ENCODE measurements around the gene SIN3B. TPM values are rescaled to one million over a fixed set of nuclear protein-coding genes. Genes with fewer than 3 reads are reported as not detected.
A peak's percentile ranks its signal among the peaks of the same experiment; 100 is the strongest.

SIN3B gene
- total RNA-seq, 5 donors from 2014 or later (not counting 1 experiment from before 2014, with no cell fraction given): 76.4 to 94.5 (median 84.1) TPM

GRCh38 chr19:16831531-16831930, 2.3 kb downstream of the SIN3B start:
- Mint-ChIP-seq H3K4me1 (peaks cover 12 to 32% (median 24%) of the 10 kb centered on the region in 3 donors), H3K4me3 (peak overlapping the region; percentile 15 to 28 (median 21)), H3K27ac (no peak overlapping the region), H3K36me3 (peaks cover 23% of the 10 kb centered on the region), H3K9me3 (no peaks in the 10 kb centered on the region), H3K27me3 (peaks cover 3 to 6% of the 10 kb centered on the region in 2 donors)
- ATAC-seq (replicated peaks in 1 of 4) (no peak), DNase-seq (no peak)
- Histone ChIP-seq H3K4me3 (ENCODE audit: control insufficient read depth in 1 of 2, extremely low read depth in 1 of 2, low read length in 1 of 2) (no peak overlapping the region), H3K4me1 (ENCODE audit: control insufficient read depth in 1 of 2, extremely low read depth in 1 of 2, insufficient read depth in 2 of 2, low read length in 2 of 2) (peaks cover 2 to 20% of the 10 kb centered on the region in 2 experiments), H3K9me3 (no peaks in the 10 kb centered on the region), H3K27me3 (replicated peaks in 1 of 2; ENCODE audit: control insufficient read depth in 2 of 2, extremely low read depth in 1 of 2, insufficient read depth in 2 of 2, low read length in 1 of 2) (peaks cover 0 to 4% of the 10 kb centered on the region in 2 experiments), H3K27ac (ENCODE audit: low read length) (no peak overlapping the region), H3K36me3 (ENCODE audit: control insufficient read depth in 2 of 2, extremely low read depth in 1 of 2, insufficient read depth in 1 of 2, low read length in 1 of 2) (peaks cover 4 to 33% of the 10 kb centered on the region in 2 donors)
- ChIA-PET CTCF (interaction anchor here in 1 of 2 donors (0.7 kb wide), 1 partner anchor 194 kb away, joined by 4 read pairs; no protein-coding TSS in a partner anchor), POLR2A (interaction anchor here in 1 of 2 donors (0.6 kb wide), 1 partner anchor 265 kb away, joined by 3 read pairs; no protein-coding TSS in a partner anchor)
- 97% methylated on average over 7 of the region's 9 CpGs for WGBS (ENCODE audit: insufficient coverage)

GRCh38 chr19:16834747-16835146, 5.5 kb downstream of the SIN3B start:
- no peak overlapping the region for H3K4me3 Mint-ChIP-seq
- no peaks in the 10 kb centered on the region for H3K9me3 Mint-ChIP-seq
- H3K9me3 ChIP-seq: no peaks in the 10 kb centered on the region
- ChIA-PET POLR2A (no interaction called here), CTCF (no interaction called here)
- H3K27me3 ChIP-seq (replicated peaks in 1 of 2; ENCODE audit: control insufficient read depth in 2 of 2, extremely low read depth in 1 of 2, insufficient read depth in 2 of 2, low read length in 1 of 2): no peaks in the 10 kb centered on the region
- peaks cover 4 to 48% of the 10 kb centered on the region in 2 donors for H3K36me3 ChIP-seq (ENCODE audit: control insufficient read depth in 2 of 2, extremely low read depth in 1 of 2, insufficient read depth in 1 of 2, low read length in 1 of 2)
- no peak overlapping the region for H3K4me3 ChIP-seq (ENCODE audit: control insufficient read depth in 1 of 2, extremely low read depth in 1 of 2, low read length in 1 of 2)
- ATAC-seq (replicated peaks in 1 of 4): no peak
- peaks cover 10 to 26% (median 20%) of the 10 kb centered on the region in 3 donors for H3K4me1 Mint-ChIP-seq
- H3K27ac Mint-ChIP-seq: no peak overlapping the region
- H3K4me1 ChIP-seq (ENCODE audit: control insufficient read depth in 1 of 2, extremely low read depth in 1 of 2, insufficient read depth in 2 of 2, low read length in 2 of 2): peaks cover 2 to 11% of the 10 kb centered on the region in 2 experiments
- H3K27me3 Mint-ChIP-seq: no peaks in the 10 kb centered on the region
- DNase-seq: no peak
- no peak overlapping the region for H3K27ac ChIP-seq (ENCODE audit: low read length)
- peaks cover 46% of the 10 kb centered on the region for H3K36me3 Mint-ChIP-seq
- WGBS (ENCODE audit: insufficient coverage): 87% methylated on average over 5 of the region's 13 CpGs

GRCh38 chr19:16836115-16837034, 7.2 kb downstream of the SIN3B start:
- ChIA-PET CTCF (interaction anchor here in 1 of 2 donors (0.6 kb wide), 1 partner anchor 331 kb away, joined by 3 read pairs; no protein-coding TSS in a partner anchor), POLR2A (interaction anchor here in 1 of 2 donors (0.7 kb wide), 1 partner anchor 451 kb away, joined by 3 read pairs; no protein-coding TSS in a partner anchor)
- no peaks in the 10 kb centered on the region for H3K4me1 ChIP-seq (ENCODE audit: control insufficient read depth in 1 of 2, extremely low read depth in 1 of 2, insufficient read depth in 2 of 2, low read length in 2 of 2)
- H3K27me3 Mint-ChIP-seq: no peaks in the 10 kb centered on the region
- H3K9me3 ChIP-seq: no peaks in the 10 kb centered on the region
- ATAC-seq (replicated peaks in 1 of 4): no peak
- H3K4me1 Mint-ChIP-seq: peaks cover 0 to 15% (median 9%) of the 10 kb centered on the region in 3 donors
- no peak overlapping the region for H3K27ac ChIP-seq (ENCODE audit: low read length)
- H3K27me3 ChIP-seq (replicated peaks in 1 of 2; ENCODE audit: control insufficient read depth in 2 of 2, extremely low read depth in 1 of 2, insufficient read depth in 2 of 2, low read length in 1 of 2): no peaks in the 10 kb centered on the region
- no peak overlapping the region for H3K27ac Mint-ChIP-seq
- WGBS (ENCODE audit: insufficient coverage): 95% methylated on average over 19 of the region's 23 CpGs
- H3K4me3 Mint-ChIP-seq: no peak overlapping the region
- DNase-seq: peak in 1 of 35 experiments; percentile 40
- no peaks in the 10 kb centered on the region for H3K9me3 Mint-ChIP-seq
- H3K4me3 ChIP-seq (ENCODE audit: control insufficient read depth in 1 of 2, extremely low read depth in 1 of 2, low read length in 1 of 2): no peak overlapping the region
- H3K36me3 ChIP-seq (ENCODE audit: control insufficient read depth in 2 of 2, extremely low read depth in 1 of 2, insufficient read depth in 1 of 2, low read length in 1 of 2): peaks cover 6 to 62% of the 10 kb centered on the region in 2 donors
- H3K36me3 Mint-ChIP-seq: peaks cover 47% of the 10 kb centered on the region

GRCh38 chr19:16837035-16837362, 7.8 kb downstream of the SIN3B start:
- Histone ChIP-seq H3K4me1 (ENCODE audit: control insufficient read depth in 1 of 2, extremely low read depth in 1 of 2, insufficient read depth in 2 of 2, low read length in 2 of 2) (no peaks in the 10 kb centered on the region), H3K27me3 (replicated peaks in 1 of 2; ENCODE audit: control insufficient read depth in 2 of 2, extremely low read depth in 1 of 2, insufficient read depth in 2 of 2, low read length in 1 of 2) (no peaks in the 10 kb centered on the region), H3K9me3 (no peaks in the 10 kb centered on the region), H3K36me3 (ENCODE audit: control insufficient read depth in 2 of 2, extremely low read depth in 1 of 2, insufficient read depth in 1 of 2, low read length in 1 of 2) (peaks cover 6 to 62% of the 10 kb centered on the region in 2 donors), H3K4me3 (ENCODE audit: control insufficient read depth in 1 of 2, extremely low read depth in 1 of 2, low read length in 1 of 2) (no peak overlapping the region), H3K27ac (ENCODE audit: low read length) (no peak overlapping the region)
- no peak for ATAC-seq (replicated peaks in 1 of 4)
- 97% methylated on average over 4 of the region's 4 CpGs for WGBS (ENCODE audit: insufficient coverage)
- peaks cover 0 to 9% (median 6%) of the 10 kb centered on the region in 3 donors for H3K4me1 Mint-ChIP-seq
- ChIA-PET CTCF (interaction anchor here in 1 of 2 donors (0.6 kb wide), 1 partner anchor 330 kb away, joined by 3 read pairs; no protein-coding TSS in a partner anchor), POLR2A (no interaction called here)
- H3K27ac Mint-ChIP-seq: no peak overlapping the region
- H3K36me3 Mint-ChIP-seq: peaks cover 46% of the 10 kb centered on the region
- H3K4me3 Mint-ChIP-seq: no peak overlapping the region
- DNase-seq: no peak
- no peaks in the 10 kb centered on the region for H3K27me3 Mint-ChIP-seq
- no peaks in the 10 kb centered on the region for H3K9me3 Mint-ChIP-seq

GRCh38 chr19:16841391-16841926, 12.3 kb downstream of the SIN3B start:
- H3K36me3 Mint-ChIP-seq: peaks cover 57% of the 10 kb centered on the region

GRCh38 chr19:16846901-16847300, 17.7 kb downstream of the SIN3B start:
- 97% methylated on average over 14 of the region's 16 CpGs for WGBS (ENCODE audit: insufficient coverage)
- H3K27me3 ChIP-seq (replicated peaks in 1 of 2; ENCODE audit: control insufficient read depth in 2 of 2, extremely low read depth in 1 of 2, insufficient read depth in 2 of 2, low read length in 1 of 2): no peaks in the 10 kb centered on the region
- no peak for ATAC-seq (replicated peaks in 1 of 4)
- H3K4me1 ChIP-seq (ENCODE audit: control insufficient read depth in 1 of 2, extremely low read depth in 1 of 2, insufficient read depth in 2 of 2, low read length in 2 of 2): no peaks in the 10 kb centered on the region
- no peaks in the 10 kb centered on the region for H3K9me3 ChIP-seq
- H3K27me3 Mint-ChIP-seq: no peaks in the 10 kb centered on the region
- no peak overlapping the region for H3K27ac Mint-ChIP-seq
- CTCF ChIA-PET: no interaction called here
- no peak overlapping the region for H3K27ac ChIP-seq (ENCODE audit: low read length)
- peaks cover 12 to 84% of the 10 kb centered on the region in 2 donors for H3K36me3 ChIP-seq (ENCODE audit: control insufficient read depth in 2 of 2, extremely low read depth in 1 of 2, insufficient read depth in 1 of 2, low read length in 1 of 2)
- DNase-seq: no peak
- POLR2A ChIA-PET: no interaction called here
- H3K36me3 Mint-ChIP-seq: peaks cover 50% of the 10 kb centered on the region
- H3K9me3 Mint-ChIP-seq: no peaks in the 10 kb centered on the region
- no peaks in the 10 kb centered on the region for H3K4me1 Mint-ChIP-seq
- H3K4me3 ChIP-seq (ENCODE audit: control insufficient read depth in 1 of 2, extremely low read depth in 1 of 2, low read length in 1 of 2): no peak overlapping the region
- no peak overlapping the region for H3K4me3 Mint-ChIP-seq

More at GRCh38 chr19:16841391-16841926, 12.3 kb downstream of the SIN3B start:
- Mint-ChIP-seq H3K27ac (no peak overlapping the region), H3K27me3 (no peaks in the 10 kb centered on the region), H3K4me1 (peaks cover 0 to 4% (median 3%) of the 10 kb centered on the region in 3 donors), H3K9me3 (no peaks in the 10 kb centered on the region), H3K4me3 (no peak overlapping the region)
- ATAC-seq (replicated peaks in 1 of 4) (no peak), DNase-seq (no peak)
- POLR2A ChIA-PET: no interaction called here
- Histone ChIP-seq H3K36me3 (ENCODE audit: control insufficient read depth in 2 of 2, extremely low read depth in 1 of 2, insufficient read depth in 1 of 2, low read length in 1 of 2) (peaks cover 3 to 68% of the 10 kb centered on the region in 2 donors), H3K4me3 (ENCODE audit: control insufficient read depth in 1 of 2, extremely low read depth in 1 of 2, low read length in 1 of 2) (no peak overlapping the region), H3K4me1 (ENCODE audit: control insufficient read depth in 1 of 2, extremely low read depth in 1 of 2, insufficient read depth in 2 of 2, low read length in 2 of 2) (no peaks in the 10 kb centered on the region), H3K27ac (ENCODE audit: low read length) (no peak overlapping the region), H3K9me3 (no peaks in the 10 kb centered on the region), H3K27me3 (replicated peaks in 1 of 2; ENCODE audit: control insufficient read depth in 2 of 2, extremely low read depth in 1 of 2, insufficient read depth in 2 of 2, low read length in 1 of 2) (no peaks in the 10 kb centered on the region)
- CTCF ChIA-PET: no interaction called here
- WGBS (ENCODE audit: insufficient coverage): 97% methylated on average over 11 of the region's 15 CpGs
